AG08395 (cell line): ENCODE results near the gene ZBED4.

Experiments
- DNase-seq: peaks from one replicate; pipeline ENCODE4 v3.0.0; 2012; ENCODE audit warnings: mixed read lengths, low spot score

Gene ZBED4

DNA sequence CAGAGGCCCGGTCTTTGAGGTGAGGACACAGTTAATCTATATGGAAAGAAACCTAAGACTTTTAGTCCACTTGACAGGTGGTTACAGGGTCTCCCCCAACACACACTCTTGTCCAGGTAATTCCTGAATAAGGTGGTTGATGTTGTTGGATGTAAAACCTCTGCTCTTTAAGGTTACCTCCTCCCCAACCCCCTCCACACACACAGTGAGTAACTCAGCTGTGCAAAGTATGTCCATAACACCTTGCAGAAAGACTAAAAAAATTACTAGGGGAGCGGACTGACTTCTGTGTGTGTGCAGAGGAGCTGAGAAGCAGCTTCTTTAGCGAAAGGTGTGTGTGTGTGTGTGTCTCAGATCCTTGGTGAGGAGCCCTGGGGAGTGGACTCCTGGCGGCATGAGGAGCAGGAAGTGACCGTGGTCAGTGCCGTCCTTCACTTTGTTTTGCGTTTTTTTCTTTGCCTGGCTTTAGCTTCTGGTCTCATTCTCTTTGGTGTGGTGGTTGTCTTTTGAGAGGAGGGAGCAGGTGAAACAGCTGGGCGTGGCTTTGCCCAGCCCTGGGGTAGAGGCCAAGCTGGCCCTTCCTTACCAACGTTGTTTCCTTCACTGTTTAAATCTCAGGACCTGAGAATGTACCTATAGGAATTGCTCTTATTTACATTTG is 1.7 kb downstream of the ZBED4 start:
- no peak for DNase-seq

DNA sequence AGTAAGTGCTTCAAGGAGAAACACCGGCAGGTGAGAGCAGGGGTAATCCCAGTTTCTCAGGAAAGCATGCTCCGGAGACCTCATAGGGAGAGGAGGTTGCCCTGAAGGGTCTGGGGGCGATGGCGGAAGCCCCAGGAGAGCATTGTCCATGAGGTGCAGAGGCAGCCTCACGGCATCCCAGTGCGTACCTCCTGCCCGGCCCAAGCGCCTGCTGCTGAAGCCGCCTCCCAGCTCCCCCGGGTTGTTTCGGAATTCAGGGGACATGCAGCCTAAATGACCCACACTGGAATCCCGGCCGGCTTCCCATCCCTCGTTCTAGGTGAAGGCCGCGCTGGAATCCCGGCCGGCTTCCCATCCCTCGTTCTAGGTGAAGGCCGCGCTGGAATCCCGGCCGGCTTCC is 2.7 kb downstream of the ZBED4 start:
- no peak for DNase-seq

DNA sequence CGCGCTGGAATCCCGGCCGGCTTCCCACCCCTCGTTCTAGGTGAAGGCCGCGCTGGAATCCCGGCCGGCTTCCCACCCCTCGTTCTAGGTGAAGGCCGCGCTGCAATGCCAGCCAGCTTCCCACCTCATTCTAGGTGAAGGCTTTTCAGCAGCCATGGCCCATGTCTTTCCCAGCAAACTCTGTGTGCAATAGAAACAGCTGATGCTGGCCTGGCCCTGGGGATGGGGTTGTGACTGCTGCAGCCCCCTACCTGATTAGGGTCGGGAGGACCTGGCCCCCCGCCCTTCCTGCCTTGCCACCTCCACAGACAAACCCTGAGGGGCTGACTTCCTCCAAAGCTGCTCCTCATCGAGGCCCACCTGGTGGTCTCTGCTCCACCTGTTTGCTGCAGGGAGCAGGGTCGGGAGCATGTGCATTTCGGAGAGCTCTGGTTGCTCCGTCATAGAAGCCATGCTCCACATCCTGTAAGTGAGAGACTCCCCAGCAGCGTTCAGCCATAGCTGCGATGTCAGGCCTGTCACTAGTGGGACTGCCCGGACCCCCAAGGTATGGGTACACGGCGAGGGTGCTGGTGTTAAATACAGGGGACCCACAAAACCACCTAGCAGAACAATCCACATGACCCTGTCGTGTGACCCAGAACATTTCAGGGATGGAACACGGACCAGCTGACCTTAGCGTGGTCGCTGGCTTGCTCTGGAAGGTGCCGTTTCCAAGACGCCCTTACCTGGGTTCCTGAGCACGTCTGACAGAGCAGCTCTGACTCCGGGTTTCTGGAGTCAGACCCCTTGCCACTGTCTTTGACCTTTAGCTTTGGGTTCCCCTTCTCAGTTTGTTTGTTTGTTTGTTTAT is 3.3 kb downstream of the ZBED4 start:
- no peak for DNase-seq

DNA sequence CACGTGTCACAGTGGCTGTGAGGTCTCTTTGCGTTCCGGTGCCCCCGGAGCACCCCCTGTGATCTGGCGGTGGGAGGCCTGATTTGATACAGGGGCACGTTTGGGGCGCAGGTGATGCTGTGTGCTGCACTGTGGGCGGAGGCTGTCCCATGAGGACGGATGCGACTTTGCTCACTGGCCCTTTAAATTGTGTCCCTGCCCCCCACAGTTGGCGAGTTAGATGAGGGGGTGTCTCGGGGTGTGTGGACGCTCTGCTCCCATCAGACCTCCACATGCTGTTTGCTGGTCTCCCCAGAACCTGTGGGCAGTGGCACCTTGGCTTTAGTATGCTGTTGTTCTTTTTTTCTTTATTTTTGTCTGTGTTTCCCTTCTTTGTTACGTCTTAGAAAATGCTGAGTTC is 5.2 kb downstream of the ZBED4 start:
- no peak for DNase-seq

DNA sequence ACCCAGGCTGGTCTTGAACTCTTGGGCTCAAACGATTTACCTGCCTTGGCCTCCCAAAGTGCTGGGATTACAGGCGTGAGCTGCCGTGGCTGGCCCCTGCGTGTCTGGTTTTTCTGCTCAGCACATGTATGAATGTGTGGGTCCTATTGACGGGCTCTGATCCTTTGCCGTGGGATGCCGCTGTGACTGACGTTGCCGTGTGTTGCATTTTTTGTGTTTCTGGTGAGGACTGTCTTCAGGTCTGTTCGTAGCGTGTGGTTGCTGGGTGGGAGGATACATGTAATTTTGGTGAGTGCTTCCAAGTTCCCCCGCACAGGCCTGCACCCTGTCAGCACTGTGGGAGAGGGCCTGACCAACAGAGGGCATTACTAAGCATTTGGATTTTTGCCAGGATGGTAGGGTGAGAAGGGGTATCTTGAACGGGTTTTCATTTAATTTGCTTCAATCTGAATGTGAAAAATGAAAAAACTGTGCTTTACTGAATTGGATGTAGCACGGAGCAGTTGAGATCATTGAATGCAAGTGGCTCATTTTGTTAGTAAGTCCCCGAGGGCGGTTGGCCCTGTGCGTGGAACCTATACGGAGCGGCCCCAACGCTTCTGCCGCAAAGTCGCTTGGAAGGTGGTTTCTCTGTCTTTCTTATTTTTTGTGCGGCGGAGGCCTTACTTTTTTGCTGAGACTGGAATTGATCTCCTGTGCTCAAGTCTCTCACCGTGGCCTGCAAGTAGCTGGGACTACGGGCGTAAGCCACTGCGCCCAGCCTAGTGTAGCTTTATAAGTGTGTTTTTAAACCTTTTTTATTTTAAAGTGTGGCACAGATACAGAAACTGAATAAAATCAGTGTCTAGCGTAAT is 8.2 kb downstream of the ZBED4 start:
- no peak for DNase-seq

DNA sequence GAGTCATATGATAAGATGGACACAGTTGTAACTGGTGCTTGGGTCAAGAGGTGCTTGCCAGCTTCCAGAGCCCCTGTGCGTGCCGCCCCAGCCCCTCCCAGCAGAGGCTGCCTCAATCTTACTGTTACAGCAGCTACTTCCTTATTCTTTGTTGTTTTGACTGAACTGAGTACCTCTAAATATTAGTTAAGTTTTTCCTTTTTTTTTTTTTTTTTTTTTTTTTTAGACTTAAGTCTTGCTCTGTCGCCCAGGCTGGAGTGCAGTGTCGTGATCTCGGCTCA is 8.8 kb downstream of the ZBED4 start:
- DNase-seq = no peak

DNA sequence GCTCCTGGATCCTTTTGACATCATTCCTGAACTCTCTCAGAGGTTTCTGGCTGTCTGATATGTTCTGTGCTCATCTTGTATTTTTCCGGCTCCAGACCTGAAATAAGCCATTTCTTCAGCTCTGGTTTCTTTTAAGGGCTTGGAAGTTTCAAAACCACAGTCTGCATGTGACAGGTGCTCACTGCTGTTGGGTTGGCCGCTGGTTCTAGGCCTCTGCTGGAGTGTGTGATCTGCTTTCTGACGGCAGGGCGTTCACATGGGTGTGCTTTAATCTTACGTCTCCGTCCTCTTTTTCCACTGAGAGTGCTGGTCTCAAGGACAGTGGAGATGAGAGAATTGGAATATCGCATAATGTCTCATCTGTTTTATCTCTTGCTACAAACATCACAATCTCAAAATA is 10.3 kb downstream of the ZBED4 start:
- no peak for DNase-seq

DNA sequence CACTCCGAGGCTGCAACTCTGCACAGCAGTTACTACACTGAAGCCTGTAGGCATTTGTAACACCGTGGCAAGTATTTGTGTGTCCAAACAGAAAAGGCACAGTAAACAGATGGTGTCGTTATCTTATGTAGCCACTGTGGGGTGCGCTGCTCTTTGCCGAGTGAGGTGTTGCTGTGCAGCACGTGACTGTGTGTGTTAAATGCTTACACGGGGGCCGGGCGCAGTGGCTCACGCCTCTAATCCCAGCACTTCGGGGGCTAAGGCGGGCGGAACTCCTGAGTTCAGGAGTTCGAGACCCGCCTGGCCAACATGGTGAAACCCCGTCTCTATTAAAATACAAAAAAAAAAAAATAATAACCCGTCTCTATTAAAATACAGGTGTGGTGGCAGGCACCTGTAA is 11.5 kb downstream of the ZBED4 start:
- DNase-seq = no peak

DNA sequence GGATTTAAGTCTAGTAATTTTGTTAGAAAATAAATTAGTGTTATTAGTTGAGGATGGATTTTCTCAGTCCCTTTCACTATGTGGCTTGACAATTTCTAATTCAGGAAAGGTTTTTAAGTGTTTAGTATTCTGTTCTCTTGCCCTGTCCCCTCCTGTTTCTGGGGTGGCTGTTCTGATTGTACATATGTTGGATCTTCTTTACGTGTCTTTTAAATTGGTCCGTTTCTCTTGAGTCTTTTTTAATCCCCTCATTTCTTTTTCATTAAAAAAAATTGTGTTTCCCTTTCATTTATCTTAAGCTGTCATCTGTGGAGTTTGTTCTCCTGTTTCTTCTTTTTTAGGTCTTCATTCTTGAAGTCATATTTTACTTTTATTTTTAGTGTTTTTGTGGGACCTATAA is 12.5 kb downstream of the ZBED4 start:
- no peak for DNase-seq

DNA sequence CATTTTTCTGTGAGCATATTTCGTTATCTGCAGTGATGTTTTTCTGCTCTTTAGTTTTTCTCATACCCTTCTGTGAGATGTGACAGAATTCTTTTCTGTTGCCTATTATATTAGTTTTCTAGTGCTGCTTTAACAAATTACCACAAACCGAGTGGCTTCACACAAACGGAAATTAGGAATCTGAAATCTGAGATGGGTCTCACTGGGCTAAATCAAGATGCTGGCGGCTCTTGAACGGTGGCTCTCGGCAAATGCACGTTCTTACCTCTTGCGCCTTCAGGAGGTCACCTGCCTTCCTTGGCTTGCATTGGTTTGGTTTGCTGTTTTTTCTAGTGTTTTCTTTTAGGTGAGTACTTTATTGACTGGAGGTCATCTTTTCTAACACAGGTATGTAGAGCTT is 13.0 kb downstream of the ZBED4 start:
- DNase-seq = no peak

DNA sequence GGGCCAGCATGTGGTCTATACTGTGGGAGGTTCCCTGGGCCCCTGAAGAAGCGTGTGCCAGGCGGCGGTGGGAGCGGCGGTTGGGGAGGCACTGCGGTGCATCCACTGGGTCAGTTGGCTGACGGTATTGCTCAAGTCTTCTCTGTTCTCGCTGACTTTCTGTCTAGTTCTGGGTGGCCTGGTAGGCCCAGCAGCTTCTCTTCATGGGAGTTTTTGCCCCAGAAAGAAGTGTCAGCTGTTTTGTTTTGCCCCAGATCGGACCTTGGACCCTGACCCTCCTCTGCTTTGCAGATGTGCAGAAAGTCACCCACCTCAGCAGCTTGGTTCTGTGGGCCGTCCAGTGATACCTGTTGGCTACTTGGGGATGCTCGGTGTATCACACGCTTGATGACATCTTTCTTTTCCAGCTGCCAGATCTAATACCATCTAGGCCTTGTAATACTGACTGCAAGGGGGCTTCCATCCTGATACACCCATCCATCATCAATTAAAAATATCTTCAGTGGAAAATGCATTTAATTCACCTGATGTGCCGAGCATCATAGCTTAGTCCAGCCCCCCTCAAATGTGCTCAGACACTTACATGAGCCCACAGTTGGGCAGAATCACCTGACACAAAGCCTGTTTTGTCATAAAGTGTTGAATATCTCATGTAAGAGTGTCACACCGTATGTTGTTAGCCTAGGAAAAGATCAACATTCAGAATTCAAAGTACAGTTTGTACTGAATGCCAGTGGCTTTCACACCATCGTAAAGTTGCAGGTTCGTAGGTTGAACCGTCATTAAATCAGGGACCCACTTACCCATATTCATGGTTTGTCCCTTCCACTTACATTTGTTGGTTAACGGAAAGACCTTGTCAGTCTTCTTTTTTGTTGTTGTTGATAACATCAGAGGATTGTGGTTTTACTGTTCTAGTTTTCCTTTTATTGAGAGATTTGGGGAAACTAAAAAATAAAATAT is 13.9 kb downstream of the ZBED4 start:
- DNase-seq = no peak

DNA sequence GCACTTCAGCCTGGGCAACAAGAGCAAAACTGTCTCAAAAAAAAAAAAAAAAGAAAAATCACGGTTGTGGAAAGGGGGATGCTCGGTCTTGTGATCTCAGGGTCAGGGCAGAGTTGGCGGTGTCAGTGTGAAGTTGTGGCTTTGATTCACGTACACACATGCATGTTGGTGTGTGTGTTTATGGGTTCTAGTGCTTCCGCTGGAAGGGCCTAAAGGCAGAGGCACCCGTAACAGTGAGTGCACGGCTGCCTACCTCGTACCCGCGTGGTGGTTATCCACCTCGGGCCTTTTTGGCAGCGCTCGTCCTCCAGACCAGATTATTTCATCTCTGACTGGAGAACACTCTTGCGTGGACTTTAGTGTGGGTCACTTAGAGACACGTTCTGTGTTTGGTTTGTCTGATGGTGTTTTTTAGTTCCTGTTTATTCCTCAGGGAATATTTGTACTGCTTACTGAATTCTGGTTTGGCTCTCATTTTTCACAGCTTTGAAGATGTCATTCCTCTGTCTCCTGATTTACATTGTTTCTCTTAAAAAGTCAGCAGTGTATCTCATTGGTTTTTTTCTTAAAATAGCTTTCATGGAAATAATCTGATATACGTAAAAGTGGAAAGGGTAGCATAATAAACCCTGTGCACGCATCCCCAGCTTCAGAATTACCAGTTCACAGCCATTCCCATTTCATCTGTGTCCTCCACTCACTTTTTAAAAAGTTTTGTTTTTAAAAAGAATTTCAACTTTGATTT is 15.6 kb downstream of the ZBED4 start:
- no peak for DNase-seq

DNA sequence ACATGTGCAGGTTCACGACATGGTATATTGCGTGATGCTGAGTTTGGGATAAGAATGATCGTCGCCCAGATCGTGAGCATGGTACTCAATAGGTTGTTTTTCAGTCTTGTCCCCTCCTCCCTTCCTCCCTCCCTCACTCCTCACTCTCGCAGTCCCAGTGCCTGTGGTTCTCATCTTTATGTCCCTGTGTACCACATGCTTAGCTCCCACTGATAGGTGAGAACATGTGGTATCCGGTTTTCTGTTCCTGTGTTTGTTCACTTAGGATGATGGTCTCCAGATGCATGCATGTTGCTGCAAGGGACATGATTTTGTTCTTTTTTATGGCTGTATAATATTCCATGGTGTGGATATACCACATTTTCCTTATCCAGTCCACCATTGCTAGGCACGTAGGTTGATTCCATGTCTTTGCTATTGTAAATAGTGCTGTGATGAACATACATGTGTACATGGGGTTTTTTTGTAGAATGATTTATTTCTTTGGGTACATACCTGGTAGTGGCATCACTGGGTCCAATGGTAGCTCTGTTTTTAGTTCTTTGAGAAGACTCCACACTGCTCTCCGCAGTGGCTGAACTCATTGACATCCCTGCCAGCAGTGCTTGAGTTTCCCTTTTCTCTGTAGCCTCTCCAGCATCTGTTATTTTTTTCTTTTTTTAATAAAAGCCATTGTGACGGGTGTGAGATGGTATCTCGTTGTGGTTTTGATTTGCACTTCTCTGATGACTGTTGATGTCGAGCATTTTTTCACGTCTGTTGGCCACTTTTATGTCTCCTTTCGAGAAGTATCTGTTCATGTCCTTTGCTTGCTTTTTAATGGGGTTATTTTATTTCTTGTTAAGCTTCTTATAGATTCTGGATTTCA is 16.4 kb downstream of the ZBED4 start:
- no peak for DNase-seq

DNA sequence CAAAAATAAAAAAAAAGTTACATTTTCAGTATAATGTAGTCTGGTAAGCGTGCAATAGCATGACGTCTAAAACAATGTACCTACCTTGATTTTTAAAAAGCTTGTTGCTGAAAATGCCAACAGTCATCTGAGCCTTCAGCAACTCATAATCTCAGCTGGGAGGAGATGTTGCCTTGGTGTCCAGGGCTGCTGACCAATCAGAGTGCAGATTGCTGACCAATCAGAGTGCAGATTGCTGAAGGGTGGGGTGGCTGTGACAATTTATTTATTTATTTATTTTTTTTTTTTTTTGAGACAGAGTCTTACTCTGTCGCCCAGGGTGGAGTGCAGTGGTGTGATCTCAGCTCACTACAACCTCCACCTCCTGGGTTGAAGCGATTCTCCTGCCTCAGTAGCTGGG is 17.8 kb downstream of the ZBED4 start:
- no peak for DNase-seq

DNA sequence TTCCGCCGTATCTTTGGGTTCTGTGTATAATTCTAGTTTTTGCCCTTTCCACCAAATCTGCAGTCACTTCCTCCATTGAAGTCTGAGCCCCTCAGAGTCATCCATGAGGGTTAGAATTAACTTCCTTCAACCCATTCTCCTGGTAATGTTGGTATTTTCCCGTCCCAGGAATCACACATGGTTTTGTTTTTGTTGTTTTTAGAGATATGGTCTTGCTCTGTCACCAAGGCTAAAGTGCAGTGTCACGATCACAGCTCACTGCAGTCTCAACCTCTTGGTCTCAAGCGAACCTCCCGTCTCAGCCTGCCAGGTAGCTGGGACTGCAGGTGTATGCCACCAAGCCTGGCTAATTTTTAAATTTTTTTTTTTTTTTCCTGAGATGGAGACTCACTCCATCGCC is 18.7 kb downstream of the ZBED4 start:
- DNase-seq = no peak

DNA sequence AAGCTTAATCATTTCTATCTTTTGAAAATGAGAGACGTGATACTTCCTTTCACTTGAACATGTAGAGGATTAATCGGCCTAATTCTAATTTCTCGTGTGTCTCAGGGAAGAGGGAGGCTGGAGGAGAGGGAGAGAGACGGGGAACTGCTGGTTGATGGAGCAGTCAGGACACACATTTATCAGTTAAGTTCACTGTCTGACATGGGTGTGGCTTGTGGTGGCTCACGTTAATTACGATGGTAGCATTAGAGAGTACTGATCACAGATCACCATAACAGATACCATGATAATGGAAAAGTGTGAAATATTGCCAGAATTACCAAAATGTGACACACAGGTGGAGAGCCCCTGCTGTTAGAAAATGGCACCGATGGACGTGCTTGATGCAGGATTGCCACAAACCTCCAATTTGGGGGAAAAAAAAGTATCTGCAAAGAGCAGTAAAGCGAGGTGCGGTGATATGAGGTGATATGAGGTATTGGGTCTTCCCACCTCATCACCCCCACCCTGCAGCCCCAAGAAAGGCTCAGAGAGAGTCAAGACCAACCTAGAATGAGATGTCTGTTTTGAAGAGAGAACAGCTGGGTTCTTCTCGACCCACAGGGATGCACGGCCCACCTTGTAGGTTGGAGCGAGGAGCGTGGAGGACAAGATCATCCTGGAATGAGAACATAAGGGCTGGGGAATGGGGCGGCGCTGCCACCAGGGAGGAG is 19.7 kb downstream of the ZBED4 start:
- DNase-seq = no peak

DNA sequence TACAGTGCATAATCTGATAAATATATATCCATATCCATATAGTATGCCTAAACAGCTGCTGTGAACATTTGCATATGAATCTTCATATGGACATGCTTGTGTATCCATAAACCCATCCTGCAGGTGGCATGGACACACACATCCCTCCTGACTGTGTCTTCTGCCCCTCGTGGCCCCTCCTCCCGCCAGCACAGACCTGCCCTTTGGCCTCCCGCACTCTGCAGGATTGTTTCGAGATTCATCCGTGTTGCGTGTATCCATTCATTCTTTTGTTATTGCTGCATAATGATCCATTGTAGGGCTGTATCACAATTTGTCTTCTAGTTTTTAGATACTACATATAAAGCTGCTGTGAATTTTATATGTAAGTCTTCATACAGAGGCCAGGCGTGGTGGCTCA is 24.0 kb downstream of the ZBED4 start:
- no peak for DNase-seq

DNA sequence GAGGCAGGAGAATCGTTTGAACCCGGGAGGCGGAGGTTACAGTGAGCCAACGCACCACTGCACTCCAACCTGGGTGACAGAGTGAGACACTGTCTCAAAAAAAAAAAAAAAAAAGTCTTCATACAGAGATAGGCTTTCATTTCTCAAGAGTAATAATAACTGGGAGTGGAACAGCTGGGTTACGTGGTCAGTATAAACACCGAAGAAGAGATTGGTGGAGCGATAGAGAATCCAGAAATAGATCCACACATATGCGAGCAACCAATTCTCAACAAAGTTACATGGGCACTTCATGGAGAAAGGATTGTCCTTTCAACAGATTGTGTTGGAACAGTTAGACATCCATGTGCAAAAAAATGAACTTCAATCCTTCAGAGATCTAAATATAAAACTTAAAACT is 24.6 kb downstream of the ZBED4 start:
- no peak for DNase-seq

DNA sequence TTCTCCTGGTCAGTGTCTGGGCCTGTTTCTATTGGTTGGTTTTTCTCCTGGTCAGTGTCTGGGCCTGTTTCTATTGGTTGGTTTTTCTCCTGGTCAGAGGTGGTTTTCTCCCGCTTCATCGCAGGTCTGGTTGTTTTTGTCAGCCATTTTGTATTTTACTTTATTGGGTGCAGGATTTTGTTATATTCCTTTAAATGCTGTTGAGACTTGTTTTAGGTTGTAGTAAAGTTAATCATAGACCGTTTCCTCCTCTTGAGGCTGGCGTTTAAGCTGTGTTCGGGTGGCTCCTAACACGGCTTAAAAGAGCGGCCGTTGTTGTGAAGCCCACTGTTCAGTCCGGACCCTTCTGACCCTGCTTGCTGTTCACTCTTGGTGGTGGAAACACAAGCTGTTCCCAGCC is 26.2 kb downstream of the ZBED4 start:
- DNase-seq = no peak

DNA sequence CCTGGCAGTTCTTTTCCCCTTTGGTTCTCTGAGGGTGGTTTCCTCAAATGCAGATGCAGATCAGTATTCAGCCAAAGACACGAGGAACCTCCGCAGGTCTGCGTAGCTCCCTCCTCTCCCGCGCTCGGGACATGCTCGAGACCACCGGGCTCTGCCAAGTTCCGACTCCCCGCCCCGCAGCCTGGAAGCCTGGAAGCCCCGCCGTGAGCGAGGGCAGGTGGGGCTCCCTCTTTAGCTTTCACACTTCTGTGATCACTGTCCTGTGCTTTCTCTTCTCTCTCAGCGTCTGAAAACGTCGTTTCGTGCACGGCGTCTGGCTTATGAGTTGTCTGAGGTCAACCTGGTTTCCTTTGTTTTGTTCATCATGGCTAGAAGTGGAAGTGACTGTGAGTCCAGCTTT is 26.6 kb downstream of the ZBED4 start:
- no peak for DNase-seq
